ENCODE results near the gene ZNF750.

DNA sequence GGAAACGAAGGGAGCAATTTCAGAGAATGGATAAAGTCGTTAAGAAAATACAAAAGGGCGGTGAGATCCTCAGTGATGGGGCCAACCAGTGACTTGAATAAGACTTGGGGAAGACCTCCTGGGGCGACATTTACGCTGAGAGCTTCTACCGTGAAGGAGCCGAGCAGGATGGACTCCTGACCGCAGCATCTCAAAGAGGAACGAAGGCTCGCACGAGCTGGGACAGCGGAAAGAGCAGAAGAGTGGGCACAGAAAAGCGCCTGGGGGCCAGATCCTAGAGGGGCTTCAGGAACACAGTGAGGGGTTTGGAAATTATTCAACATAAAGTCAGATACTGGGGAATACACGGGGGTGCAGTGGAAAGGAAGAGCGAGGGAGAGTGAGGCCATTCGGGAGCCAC lies 17.5 kb downstream of the ZNF750 start:
- TF ChIP-seq POLR2A (IDR thresholded peaks at IDR 0.05; ENCODE audit: low read length) = no peak
- TF ChIP-seq GATA1 (IDR thresholded peaks at IDR 0.05; ENCODE audit: low read depth, low read length) = no peak
